ENCODE data around the gene CBX6.
"Not testable (repeated sequence)": the region's sequence is repeated elsewhere in the genome, so short reads cannot be mapped to it uniquely, and the experiment has no call there.

Gene CBX6

GRCh38 chr22:38860283-38861169 is 11.5 kb downstream of the CBX6 start:
- no peak for DNase-seq

- no peak for DNase-seq
These were observed 12.3 kb downstream of the CBX6 start for GRCh38 chr22:38859581-38860282.

GRCh38 chr22:38858492-38858891 is 13.5 kb downstream of the CBX6 start:
- no peak for DNase-seq

- DNase-seq: not testable (repeated sequence)
These were observed 17.5 kb downstream of the CBX6 start for GRCh38 chr22:38854476-38854875.

GRCh38 chr22:38853883-38854282 is 18.1 kb downstream of the CBX6 start:
- not testable (repeated sequence) for DNase-seq

GRCh38 chr22:38853196-38853651 is 18.8 kb downstream of the CBX6 start:
- DNase-seq: no peak

GRCh38 chr22:38852522-38852921 is 19.5 kb downstream of the CBX6 start:
- DNase-seq: no peak

- no peak for DNase-seq
These were observed 20.8 kb downstream of the CBX6 start for GRCh38 chr22:38850941-38851849.

GRCh38 chr22:38850399-38850798 is 21.6 kb downstream of the CBX6 start:
- DNase-seq: no peak

- DNase-seq: no peak
These were observed 22.2 kb downstream of the CBX6 start for GRCh38 chr22:38849811-38850210.

GRCh38 chr22:38846412-38846811 is 25.6 kb downstream of the CBX6 start:
- DNase-seq: no peak

GRCh38 chr22:38845004-38845740 is 26.8 kb downstream of the CBX6 start:
- no peak for DNase-seq

GRCh38 chr22:38844315-38845003 is 27.6 kb downstream of the CBX6 start:
- no peak for DNase-seq

GRCh38 chr22:38843657-38844314 is 28.2 kb downstream of the CBX6 start, which contains the start of gene NPTXR:
Gene NPTXR (minus strand): TSS chr22:38844028.
- DNase-seq: no peak

- peak; percentile 18 for DNase-seq
These were observed 28.8 kb downstream of the CBX6 start for GRCh38 chr22:38843201-38843656.

GRCh38 chr22:38842512-38843200 is 29.4 kb downstream of the CBX6 start:
- DNase-seq: no peak

GRCh38 chr22:38841635-38842034 is 30.4 kb downstream of the CBX6 start:
- DNase-seq: no peak

- no peak for DNase-seq
These were observed 30.8 kb downstream of the CBX6 start for GRCh38 chr22:38841211-38841610.

- DNase-seq: no peak
These were observed 31.9 kb downstream of the CBX6 start for GRCh38 chr22:38840129-38840528.

GRCh38 chr22:38839686-38840085 is 32.3 kb downstream of the CBX6 start:
- DNase-seq: no peak
